ENCODE results near the gene THADA. TPM values are rescaled to one million over a fixed set of nuclear protein-coding genes. Genes with fewer than 3 reads are reported as not detected.
A peak's percentile ranks its signal among the peaks of the same experiment; 100 is the strongest.

THADA gene
- polyA plus RNA-seq, 1 donor (not counting 4 experiments of a cell fraction or from before 2014, with no cell fraction given): 22.6 TPM

DNA sequence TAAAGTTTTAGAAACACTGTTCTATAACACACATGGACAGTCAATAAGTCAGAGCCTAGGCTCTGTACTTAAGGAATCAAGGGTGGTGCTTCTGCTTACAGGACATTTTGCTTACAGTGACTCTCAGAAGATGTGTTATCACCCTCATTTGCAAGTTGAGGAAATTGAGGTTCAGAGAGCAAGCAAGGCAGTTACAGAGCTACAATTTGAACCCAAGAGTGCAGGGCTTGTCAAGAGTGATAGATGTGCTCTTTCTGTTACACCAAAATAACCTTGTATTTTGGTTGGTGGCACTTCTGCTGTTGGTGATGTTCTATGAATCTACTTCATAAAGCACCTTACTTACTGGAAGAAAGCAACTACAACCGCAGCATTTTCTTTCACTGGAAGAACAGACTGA, 170.2 kb downstream of the THADA start:
- FAIRE-seq (no peak), DNase-seq (ENCODE audit: low read depth, low spot score) (no peak)
- no peaks in the 10 kb centered on the region for H4K20me1 ChIP-seq (ENCODE audit: control insufficient read depth, extremely low read depth, insufficient read depth, low read length)
- TF ChIP-seq EZH2 (IDR thresholded peaks at IDR 0.05; ENCODE audit: low read length): no peak
- TF ChIP-seq, protein P1, sequence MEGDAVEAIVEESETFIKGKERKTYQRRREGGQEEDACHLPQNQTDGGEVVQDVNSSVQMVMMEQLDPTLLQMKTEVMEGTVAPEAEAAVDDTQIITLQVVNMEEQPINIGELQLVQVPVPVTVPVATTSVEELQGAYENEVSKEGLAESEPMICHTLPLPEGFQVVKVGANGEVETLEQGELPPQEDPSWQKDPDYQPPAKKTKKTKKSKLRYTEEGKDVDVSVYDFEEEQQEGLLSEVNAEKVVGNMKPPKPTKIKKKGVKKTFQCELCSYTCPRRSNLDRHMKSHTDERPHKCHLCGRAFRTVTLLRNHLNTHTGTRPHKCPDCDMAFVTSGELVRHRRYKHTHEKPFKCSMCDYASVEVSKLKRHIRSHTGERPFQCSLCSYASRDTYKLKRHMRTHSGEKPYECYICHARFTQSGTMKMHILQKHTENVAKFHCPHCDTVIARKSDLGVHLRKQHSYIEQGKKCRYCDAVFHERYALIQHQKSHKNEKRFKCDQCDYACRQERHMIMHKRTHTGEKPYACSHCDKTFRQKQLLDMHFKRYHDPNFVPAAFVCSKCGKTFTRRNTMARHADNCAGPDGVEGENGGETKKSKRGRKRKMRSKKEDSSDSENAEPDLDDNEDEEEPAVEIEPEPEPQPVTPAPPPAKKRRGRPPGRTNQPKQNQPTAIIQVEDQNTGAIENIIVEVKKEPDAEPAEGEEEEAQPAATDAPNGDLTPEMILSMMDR (optimal IDR thresholded peaks at IDR 0.05 in 1 of 3, IDR thresholded peaks at IDR 0.05 in 1 of 3, conservative IDR thresholded peaks at IDR 0.05 in 1 of 3; ENCODE audit: extremely low read depth in 1 of 3, insufficient read depth in 2 of 3, low read length in 3 of 3): no peak
- no peak overlapping the region for H3K4me2 ChIP-seq (ENCODE audit: control insufficient read depth, extremely low read depth, insufficient read depth, low read depth, low read length)
- H3K4me1 ChIP-seq (ENCODE audit: control insufficient read depth, extremely low read depth, insufficient read depth, low read length): peaks cover 31% of the 10 kb centered on the region
- dilution Hi-C loops (cut with MboI; ENCODE audit: extremely low pct_ligation_motif_present, low sequenced_read_pairs): no loop called here
- no peak overlapping the region for H3K9ac ChIP-seq (ENCODE audit: control insufficient read depth, extremely low read depth, insufficient read depth, low read length)
- no peaks in the 10 kb centered on the region for H3K9me3 ChIP-seq (ENCODE audit: control insufficient read depth, low read depth, low read length)
- H3K27me3 ChIP-seq (ENCODE audit: control insufficient read depth, extremely low read depth, insufficient read depth, low read length): no peaks in the 10 kb centered on the region
- H3K9me1 ChIP-seq (ENCODE audit: control insufficient read depth, extremely low read depth, insufficient read depth, low read length): no peaks in the 10 kb centered on the region
- no peaks in the 10 kb centered on the region for H3K79me2 ChIP-seq (ENCODE audit: control insufficient read depth, insufficient read depth, low read length)
- H3K27ac ChIP-seq (ENCODE audit: control insufficient read depth, insufficient read depth, low read length): peak overlapping the region; percentile 84
- no peak overlapping the region for H2AFZ ChIP-seq (ENCODE audit: control insufficient read depth, low read length)
- no peak overlapping the region for H3K4me3 ChIP-seq (ENCODE audit: control insufficient read depth in 2 of 3, extremely low read depth in 1 of 3, insufficient read depth in 2 of 3, low read depth in 1 of 3, low read length in 3 of 3)
- H3K36me3 ChIP-seq (ENCODE audit: control insufficient read depth in 2 of 2, extremely low read depth in 1 of 2, insufficient read depth in 2 of 2, low read length in 2 of 2): peaks cover 0 to 7% of the 10 kb centered on the region in 2 experiments

DNA sequence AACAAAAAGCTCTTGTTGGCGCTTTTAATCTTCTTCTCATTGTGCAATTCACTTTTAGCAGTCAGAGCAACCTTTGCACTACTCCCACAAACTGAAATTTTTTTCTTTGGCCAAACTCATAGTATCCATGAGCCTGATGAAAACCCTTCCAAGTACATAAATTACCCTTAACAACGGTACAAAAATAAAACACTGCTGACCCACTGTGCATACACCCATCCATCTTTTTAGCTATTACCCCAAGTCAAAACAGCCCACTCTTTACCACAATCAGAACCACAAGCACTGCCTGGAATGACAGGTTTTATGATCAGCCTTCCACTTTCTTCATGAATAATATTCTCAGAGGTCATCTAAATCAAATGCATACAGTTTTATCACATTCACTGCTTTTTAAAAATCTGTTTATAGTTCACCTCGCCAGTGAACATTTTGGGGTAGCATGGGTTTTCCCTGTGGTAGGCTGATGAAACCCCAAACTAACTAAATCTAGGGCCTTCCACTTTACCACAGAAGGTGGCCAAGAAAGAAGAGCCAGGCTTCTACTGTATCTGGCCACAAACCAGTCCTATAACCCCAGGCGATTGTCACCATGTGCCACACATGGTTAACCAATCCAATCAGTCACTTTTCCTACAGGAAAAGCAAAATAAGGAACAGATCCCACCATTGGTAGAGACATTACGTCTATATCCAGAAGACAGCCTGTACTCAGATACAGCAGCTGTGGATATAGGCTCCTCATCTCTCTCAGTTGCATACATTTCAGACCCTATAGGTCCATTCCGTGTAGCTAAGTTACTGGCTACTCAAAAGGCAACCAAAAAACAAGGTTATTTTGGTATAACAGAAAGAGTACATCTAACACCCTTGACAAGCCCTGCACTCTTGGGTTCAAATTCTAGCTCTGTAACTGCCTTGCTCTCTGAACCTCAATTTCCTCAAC, 171.3 kb downstream of the THADA start:
- H3K4me3 ChIP-seq (ENCODE audit: control insufficient read depth in 2 of 3, extremely low read depth in 1 of 3, insufficient read depth in 2 of 3, low read depth in 1 of 3, low read length in 3 of 3): no peak overlapping the region
- H3K4me1 ChIP-seq (ENCODE audit: control insufficient read depth, extremely low read depth, insufficient read depth, low read length): peaks cover 41% of the 10 kb centered on the region
- H3K36me3 ChIP-seq (ENCODE audit: control insufficient read depth in 2 of 2, extremely low read depth in 1 of 2, insufficient read depth in 2 of 2, low read length in 2 of 2): peaks cover 0 to 7% of the 10 kb centered on the region in 2 experiments
- no peak overlapping the region for H3K4me2 ChIP-seq (ENCODE audit: control insufficient read depth, extremely low read depth, insufficient read depth, low read depth, low read length)
- no peak for FAIRE-seq
- DNase-seq (ENCODE audit: low read depth, low spot score): no peak
- H3K9me3 ChIP-seq (ENCODE audit: control insufficient read depth, low read depth, low read length): no peaks in the 10 kb centered on the region
- no peaks in the 10 kb centered on the region for H3K27me3 ChIP-seq (ENCODE audit: control insufficient read depth, extremely low read depth, insufficient read depth, low read length)
- TF ChIP-seq, protein P1 (optimal IDR thresholded peaks at IDR 0.05 in 1 of 3, IDR thresholded peaks at IDR 0.05 in 1 of 3, conservative IDR thresholded peaks at IDR 0.05 in 1 of 3; ENCODE audit: extremely low read depth in 1 of 3, insufficient read depth in 2 of 3, low read length in 3 of 3): no peak
- TF ChIP-seq EZH2 (IDR thresholded peaks at IDR 0.05; ENCODE audit: low read length): no peak
- no peaks in the 10 kb centered on the region for H3K9me1 ChIP-seq (ENCODE audit: control insufficient read depth, extremely low read depth, insufficient read depth, low read length)
- dilution Hi-C loops (cut with MboI; ENCODE audit: extremely low pct_ligation_motif_present, low sequenced_read_pairs): no loop called here
- no peak overlapping the region for H3K9ac ChIP-seq (ENCODE audit: control insufficient read depth, extremely low read depth, insufficient read depth, low read length)
- no peaks in the 10 kb centered on the region for H4K20me1 ChIP-seq (ENCODE audit: control insufficient read depth, extremely low read depth, insufficient read depth, low read length)
- H3K27ac ChIP-seq (ENCODE audit: control insufficient read depth, insufficient read depth, low read length): no peak overlapping the region
- no peaks in the 10 kb centered on the region for H3K79me2 ChIP-seq (ENCODE audit: control insufficient read depth, insufficient read depth, low read length)
- H2AFZ ChIP-seq (ENCODE audit: control insufficient read depth, low read length): no peak overlapping the region

Measured in keratinocyte (primary cell).